COLO829 (cell line): ENCODE results near the gene CARMIL3.
"Not testable (repeated sequence)": the region's sequence is repeated elsewhere in the genome, so short reads cannot be mapped to it uniquely, and the experiment has no call there.

Experiments
- DNase-seq: peaks from one replicate; pipeline ENCODE4 v3.0.0; 2012; ENCODE audit warnings: low spot score

Gene CARMIL3

GRCh38 chr14:24051789-24052655 is at the start of gene CARMIL3:
Gene CARMIL3 (plus strand): TSS chr14:24052009. CDS start chr14:24052154, 145 bp downstream.
- DNase-seq = peak; percentile 51

- not testable (repeated sequence) for DNase-seq
Observed at GRCh38 chr14:24006471-24006816, 45.4 kb upstream of the CARMIL3 start.

DNA sequence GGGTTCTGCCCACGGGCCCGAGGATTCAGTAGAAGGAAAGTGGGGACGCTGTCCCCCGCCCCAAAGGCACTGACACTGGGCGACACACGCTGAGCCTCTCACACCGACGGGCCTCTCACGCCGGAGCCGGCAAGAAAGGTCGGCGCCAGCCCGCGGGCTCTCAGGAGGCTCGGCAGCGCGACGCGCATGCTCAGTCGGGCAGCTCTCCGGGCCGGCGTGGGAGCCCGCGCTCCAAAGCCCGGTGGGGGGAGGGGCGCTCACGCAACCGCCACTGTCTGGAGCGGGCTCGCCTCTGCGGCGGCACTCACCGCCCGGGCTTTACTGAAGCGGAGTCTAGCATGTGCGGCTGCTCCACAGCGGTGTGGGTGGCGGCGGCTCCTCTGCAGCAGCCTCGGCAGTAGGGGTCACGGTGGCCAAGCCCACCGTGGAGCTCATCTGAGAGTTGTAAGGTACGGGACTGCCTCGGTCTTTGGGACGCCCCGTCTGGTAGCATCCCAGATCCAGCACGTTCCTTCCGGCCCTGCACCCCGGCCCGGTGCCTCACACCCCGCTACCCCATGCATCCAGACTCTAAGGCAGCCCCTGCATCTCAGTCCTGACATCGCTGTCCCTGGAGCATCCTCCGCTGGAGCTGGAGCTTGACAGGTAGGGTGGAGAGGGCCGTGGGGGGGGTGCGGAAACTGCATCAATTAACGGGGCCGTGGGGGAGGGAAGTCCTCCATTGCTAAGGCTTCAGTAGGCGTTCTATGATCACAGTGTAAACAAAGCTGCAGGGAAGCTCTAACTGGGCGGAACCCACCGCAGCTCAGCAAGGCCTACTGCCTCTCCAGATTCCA is 44.8 kb upstream of the CARMIL3 start:
- DNase-seq = not testable (repeated sequence)

DNA sequence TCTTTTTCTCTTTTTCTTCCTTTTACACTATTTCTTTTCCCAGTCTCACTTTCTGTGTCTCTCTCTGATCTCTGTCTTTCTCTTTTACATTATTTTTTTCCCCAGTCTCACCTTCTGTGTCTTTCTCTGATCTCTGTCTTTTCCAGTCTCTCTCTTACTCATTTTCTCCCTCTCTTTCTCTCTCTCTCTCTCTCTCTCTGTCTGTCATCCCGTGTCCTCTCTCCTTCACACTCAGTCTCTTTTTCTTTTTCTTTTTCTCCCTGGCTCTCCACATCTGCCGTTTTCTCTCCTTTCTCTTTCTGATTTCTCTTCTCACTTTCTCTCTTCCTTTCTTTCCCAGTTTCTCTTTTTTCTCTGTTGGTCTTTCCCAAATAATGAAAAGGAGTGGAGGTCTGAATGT is 40.8 kb upstream of the CARMIL3 start:
- DNase-seq = no peak

DNA sequence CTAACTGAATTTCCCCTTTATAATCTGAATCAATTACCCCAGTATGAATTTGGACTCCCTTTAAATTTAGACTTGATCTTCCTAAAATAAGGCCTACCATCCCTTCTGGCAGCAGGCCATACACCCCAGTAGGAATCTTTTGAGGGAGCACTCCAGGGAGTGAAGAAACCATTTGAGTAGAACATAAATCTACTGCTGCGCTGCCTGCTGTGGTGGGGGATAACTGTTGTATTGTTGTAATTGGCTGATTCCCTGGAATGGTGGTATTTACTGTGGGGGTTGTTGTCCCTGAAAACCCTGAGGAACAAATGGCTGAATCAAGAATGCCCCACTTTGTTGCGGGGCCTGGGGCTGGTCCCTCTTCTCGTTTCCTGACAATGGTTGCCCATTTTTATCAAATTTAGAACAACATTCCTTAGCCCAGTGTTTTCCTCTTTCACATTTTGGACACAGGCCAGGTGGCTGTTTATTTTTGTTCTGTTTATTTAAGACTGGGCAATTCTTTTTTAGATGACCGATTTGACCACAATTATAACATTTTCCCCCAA is 39.0 kb upstream of the CARMIL3 start:
- DNase-seq = not testable (repeated sequence)

DNA sequence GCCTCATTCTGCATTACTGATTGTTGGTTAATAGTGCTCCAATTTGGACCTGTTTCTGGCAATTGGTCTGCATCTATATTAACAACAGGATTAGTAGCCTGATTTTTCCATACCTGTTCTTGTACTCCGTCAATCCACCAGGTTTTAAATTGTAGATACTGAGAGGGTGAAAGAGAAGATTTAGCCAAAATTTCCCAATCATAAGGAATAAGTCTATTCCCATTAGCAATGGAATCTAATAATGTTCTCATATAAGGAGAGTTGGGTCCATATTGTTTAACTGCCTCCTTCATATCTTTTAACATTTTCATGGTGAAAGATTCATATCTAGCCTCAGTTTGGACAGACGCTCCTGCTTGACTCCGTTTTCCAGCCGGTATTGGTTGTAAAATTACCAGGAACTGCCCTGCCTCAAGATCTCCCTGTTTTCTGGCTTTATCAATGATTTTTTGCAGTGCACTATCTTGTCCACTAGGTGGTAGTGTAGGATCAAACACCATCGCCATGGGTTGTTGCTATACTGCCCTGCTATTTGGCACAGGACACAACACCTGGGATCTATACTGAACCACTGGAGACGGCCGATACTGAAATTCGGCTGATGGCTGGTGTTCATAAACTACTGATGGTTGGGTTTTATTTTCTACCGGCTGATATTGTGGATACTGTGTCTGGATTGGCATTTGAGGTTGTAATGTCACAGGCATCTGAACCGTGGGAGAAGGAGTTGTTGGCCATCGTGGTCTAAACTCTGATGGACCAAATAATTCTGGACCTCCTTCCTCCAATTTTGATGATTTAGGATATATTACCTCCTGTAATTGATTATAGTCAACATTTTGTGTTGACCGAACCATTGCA is 37.9 kb upstream of the CARMIL3 start:
- DNase-seq = peak; percentile 69

- DNase-seq = not testable (repeated sequence)
Observed at GRCh38 chr14:24015745-24016144, 36.1 kb upstream of the CARMIL3 start.

GRCh38 chr14:24018978-24019377 is 32.8 kb upstream of the CARMIL3 start:
- not testable (repeated sequence) for DNase-seq

- not testable (repeated sequence) for DNase-seq
Observed at GRCh38 chr14:24019944-24020343, 31.9 kb upstream of the CARMIL3 start.

DNA sequence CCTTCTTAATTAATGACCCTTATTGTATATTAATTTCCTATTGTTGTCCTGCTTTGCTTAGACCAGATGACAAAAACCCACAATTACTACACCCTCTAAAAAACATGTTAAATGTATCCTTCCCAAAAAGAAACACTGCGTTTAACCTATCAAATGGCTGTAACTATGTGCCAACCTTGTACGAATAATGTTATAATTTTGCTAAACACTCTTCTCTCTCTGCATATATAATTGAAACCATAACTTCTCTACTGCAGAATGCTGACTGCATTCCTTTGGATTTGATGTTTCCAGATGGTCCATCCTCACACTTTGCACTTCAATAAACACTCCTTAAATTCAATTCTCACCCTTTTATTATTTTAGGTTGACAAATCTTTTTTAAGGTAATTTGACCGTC is 31.3 kb upstream of the CARMIL3 start:
- not testable (repeated sequence) for DNase-seq

DNA sequence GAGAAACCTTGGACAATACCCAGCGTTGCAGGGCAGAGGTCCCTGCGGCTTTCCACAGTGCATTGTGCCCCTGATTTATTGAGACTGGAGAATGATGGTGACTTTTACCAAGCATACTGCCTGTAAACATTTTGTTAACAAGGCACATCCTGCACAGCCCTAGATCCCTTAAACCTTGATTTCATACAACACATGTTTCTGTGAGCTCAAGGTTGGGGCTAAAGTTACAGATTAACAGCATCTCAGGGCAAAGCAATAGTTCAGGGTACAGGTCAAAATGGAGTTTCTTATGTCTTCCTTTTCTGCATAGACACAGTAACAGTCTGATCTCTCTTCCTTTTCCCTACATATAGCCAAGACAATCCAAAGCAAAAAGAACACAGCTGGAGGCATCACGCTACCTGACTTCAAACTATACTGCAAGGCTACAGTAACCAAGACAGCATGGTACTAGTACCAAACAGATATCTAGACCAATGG is 26.8 kb upstream of the CARMIL3 start:
- not testable (repeated sequence) for DNase-seq

DNA sequence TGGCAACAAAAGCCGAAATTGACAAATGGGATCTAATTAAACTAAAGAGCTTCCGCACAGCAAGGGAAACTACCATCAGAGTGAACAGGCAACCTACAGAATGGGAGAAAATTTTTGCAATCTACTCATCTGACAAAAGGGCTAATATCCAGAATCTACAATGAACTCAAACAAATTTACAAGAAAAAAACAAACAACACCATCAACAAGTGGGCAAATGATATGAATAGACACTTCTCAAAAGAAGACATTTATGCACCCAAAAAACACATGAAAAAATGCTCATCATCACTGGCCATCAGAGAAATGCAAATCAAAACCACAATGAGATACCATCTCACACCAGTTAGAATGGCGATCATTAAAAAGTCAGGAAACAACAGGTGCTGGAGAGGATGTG is 22.1 kb upstream of the CARMIL3 start:
- DNase-seq = not testable (repeated sequence)

DNA sequence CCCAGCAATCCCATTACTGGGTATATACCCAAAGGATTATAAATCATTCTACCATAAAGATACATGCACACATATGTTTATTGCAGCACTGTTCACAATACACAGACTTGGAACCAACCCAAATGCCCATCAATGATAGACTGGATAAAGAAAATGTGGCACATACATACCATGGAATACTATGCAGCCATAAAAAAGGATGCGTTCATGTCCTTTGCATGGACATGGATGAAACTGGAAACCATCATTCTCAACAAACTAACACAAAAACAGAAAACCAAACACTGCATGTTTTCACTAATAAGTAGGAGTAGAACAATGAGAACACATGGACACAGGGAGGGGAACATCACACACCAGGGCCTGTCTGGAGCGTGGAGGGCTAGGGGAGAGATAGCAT is 20.5 kb upstream of the CARMIL3 start:
- not testable (repeated sequence) for DNase-seq

DNA sequence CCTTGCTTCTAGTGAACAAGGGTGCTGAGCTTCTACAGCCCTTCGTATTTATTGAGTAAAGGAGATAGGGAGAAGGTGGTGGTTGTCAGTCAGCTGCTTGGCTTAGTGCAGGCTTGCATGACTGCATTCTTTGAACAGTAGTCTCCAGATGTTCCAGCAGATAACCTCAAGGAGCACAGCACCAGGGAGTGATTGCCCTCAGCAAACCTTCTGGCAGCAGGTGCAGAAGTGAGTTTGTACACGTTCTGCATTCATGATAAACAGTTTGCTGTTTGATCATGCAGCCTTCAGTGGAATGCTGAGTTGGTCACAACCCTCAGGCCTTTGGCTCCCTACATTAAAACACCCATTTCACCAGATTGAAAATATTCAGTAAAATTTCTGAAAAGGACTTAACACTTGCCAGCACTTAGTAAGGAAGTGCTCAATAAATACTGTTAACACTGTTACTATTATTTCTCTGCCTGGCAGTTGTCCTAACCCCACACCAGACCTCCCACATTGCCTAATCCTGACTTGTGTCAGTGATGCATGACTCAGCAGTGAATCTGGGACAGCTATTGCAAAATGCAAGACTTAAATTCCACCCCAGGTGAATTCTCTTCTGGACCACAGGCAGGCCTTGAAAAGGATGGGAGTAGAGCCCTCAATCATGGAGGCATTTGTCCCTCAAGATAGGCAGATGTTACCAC is 18.9 kb upstream of the CARMIL3 start:
- no peak for DNase-seq

DNA sequence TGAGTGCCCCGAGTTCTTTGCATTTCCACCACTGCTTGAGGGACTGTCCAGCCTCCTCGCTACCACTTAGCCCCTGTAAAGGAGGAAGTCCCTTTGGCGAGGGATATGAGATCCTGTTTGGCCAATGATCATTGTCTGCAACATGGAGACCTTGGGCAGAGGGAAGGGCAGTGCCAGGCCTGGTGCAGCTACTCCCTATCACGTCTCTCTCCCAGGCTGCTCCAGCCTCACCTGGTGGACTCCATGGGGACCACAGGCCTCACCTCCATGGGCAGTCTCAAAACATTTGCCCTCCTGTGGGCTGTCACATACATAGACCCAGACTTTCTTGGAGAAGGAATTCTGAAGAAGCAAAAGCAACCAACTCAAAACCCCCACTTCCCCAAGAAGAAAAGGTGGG is 16.0 kb upstream of the CARMIL3 start:
- not testable (repeated sequence) for DNase-seq

GRCh38 chr14:24036169-24036962 is 15.4 kb upstream of the CARMIL3 start:
- peak; percentile 66 for DNase-seq

DNA sequence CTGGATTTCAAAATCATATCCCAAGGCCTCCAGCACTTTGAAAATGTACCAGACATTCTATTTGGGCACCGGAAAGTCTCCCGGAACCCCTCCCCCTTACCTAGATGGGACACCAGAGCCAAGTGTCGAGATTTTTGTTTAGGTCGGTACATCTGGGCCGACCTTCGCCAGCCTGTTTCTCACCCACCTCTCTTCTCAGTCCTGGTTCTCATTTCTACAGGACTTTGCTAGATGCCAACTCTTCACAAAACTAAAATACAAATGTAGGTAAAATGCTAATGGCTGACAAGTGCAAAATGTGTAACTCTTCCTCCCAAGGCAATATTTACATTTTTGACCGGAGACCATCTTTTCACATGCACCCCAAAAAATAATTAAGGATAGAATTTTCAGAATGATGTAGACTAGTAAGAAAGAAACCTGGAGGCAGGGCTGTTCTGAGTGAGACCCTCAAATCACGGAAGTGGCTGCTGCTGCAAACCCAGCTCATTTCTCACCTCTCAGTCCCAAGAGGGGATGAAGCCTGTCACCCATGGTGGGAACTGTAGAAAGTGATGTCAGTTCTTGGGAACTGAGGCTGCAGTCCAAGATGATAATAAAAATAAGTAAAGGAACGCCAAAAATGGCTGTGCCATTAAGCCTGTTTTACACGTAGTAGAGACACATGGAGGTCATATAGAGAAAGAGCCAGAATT is 14.7 kb upstream of the CARMIL3 start:
- not testable (repeated sequence) for DNase-seq

GRCh38 chr14:24037658-24038037 is 14.2 kb upstream of the CARMIL3 start:
- no peak for DNase-seq

- no peak for DNase-seq
Observed at GRCh38 chr14:24038686-24039085, 13.1 kb upstream of the CARMIL3 start.

DNA sequence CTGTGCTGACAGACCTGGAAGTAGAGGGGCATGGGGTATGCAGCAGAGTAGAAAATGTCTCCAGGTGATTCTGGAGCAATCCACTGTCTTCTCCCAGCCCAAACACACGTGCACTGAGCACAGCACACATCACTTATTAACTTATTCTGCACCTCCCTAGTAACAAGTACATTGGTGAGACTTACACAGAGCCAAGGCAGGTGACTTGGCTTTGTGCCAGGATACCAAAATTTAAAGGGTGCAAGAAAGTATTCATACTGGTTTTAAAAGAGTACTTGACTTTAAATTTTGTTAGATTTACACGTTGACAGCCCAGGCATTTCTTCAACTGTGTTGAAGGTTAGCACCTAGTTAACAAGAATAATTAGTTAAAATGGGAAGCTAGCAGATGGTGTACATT is 11.1 kb upstream of the CARMIL3 start:
- no peak for DNase-seq
